ENCODE data around the gene NCKAP5.
"Not testable (repeated sequence)": the region's sequence is repeated elsewhere in the genome, so short reads cannot be mapped to it uniquely, and the experiment has no call there.

The NCKAP5 gene

GRCh38 chr2:132715386-132716351 is 852.6 kb downstream of the NCKAP5 start:
- no peak overlapping the region for H3K4me3 ChIP-seq (replicated peaks; ENCODE audit: low read depth, low read length)
- no peak for TF ChIP-seq CTCF (IDR thresholded peaks at IDR 0.05; ENCODE audit: insufficient read depth, low read length, poor library complexity, severe bottlenecking)
- no peaks in the 10 kb centered on the region for H3K27me3 ChIP-seq (replicated peaks; ENCODE audit: control insufficient read depth, insufficient read depth, low read length)
- DNase-seq (ENCODE audit: extremely low read depth, insufficient read length): no peak
- H3K36me3 ChIP-seq (ENCODE audit: control insufficient read depth, insufficient read depth, low read length): no peaks in the 10 kb centered on the region

DNA sequence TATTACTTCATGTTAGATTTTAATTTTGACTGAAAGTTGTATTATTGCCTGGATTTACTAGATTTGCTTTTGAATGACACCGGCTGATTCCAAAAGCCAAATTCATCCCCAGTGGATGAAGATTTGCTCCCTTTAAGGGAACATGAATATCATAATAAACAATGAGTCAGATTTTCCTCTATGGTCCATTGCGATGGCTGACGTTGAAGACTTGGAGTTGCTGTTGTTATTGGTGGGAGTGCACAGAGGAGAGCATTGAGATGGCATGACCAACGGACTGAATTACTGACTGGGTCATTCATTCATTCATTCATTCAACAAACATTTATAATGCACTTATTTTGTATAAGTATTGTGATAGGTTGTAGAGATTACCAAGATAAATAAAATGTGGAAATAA is 864.9 kb downstream of the NCKAP5 start:
- no peak for DNase-seq (ENCODE audit: extremely low read depth, insufficient read length)
- no peak for TF ChIP-seq CTCF (IDR thresholded peaks at IDR 0.05; ENCODE audit: insufficient read depth, low read length, poor library complexity, severe bottlenecking)
- no peak overlapping the region for H3K4me3 ChIP-seq (replicated peaks; ENCODE audit: low read depth, low read length)

GRCh38 chr2:132701810-132702209 is 866.5 kb downstream of the NCKAP5 start:
- Histone ChIP-seq H3K4me3 (replicated peaks; ENCODE audit: low read depth, low read length) (no peak overlapping the region), H3K36me3 (ENCODE audit: control insufficient read depth, insufficient read depth, low read length) (no peaks in the 10 kb centered on the region), H3K27me3 (replicated peaks; ENCODE audit: control insufficient read depth, insufficient read depth, low read length) (no peaks in the 10 kb centered on the region)
- no peak for DNase-seq (ENCODE audit: extremely low read depth, insufficient read length)
- no peak for TF ChIP-seq CTCF (IDR thresholded peaks at IDR 0.05; ENCODE audit: insufficient read depth, low read length, poor library complexity, severe bottlenecking)

More for the DNA sequence above, 864.9 kb downstream of the NCKAP5 start:
- no peaks in the 10 kb centered on the region for H3K36me3 ChIP-seq (ENCODE audit: control insufficient read depth, insufficient read depth, low read length)
- no peaks in the 10 kb centered on the region for H3K27me3 ChIP-seq (replicated peaks; ENCODE audit: control insufficient read depth, insufficient read depth, low read length)

GRCh38 chr2:132699802-132700201 is 868.5 kb downstream of the NCKAP5 start:
- H3K36me3 ChIP-seq (ENCODE audit: control insufficient read depth, insufficient read depth, low read length); DNase-seq (ENCODE audit: extremely low read depth, insufficient read length); H3K27me3 ChIP-seq (replicated peaks; ENCODE audit: control insufficient read depth, insufficient read depth, low read length); H3K4me3 ChIP-seq (replicated peaks; ENCODE audit: low read depth, low read length): not testable (repeated sequence)

GRCh38 chr2:132698347-132698746 is 869.9 kb downstream of the NCKAP5 start:
- H3K27me3 ChIP-seq (replicated peaks; ENCODE audit: control insufficient read depth, insufficient read depth, low read length); H3K4me3 ChIP-seq (replicated peaks; ENCODE audit: low read depth, low read length); H3K36me3 ChIP-seq (ENCODE audit: control insufficient read depth, insufficient read depth, low read length); DNase-seq (ENCODE audit: extremely low read depth, insufficient read length): not testable (repeated sequence)

- no peaks in the 10 kb centered on the region for H3K27me3 ChIP-seq (replicated peaks; ENCODE audit: control insufficient read depth, insufficient read depth, low read length)
- H3K4me3 ChIP-seq (replicated peaks; ENCODE audit: low read depth, low read length): no peak overlapping the region
- no peak for DNase-seq (ENCODE audit: extremely low read depth, insufficient read length)
- H3K36me3 ChIP-seq (ENCODE audit: control insufficient read depth, insufficient read depth, low read length): no peaks in the 10 kb centered on the region
- TF ChIP-seq CTCF (IDR thresholded peaks at IDR 0.05; ENCODE audit: insufficient read depth, low read length, poor library complexity, severe bottlenecking): no peak
These were observed 870.6 kb downstream of the NCKAP5 start for GRCh38 chr2:132697556-132698205.

All from GM06990 (cell line).